ENCODE results near the gene FYCO1. TPM values are rescaled to one million over a fixed set of nuclear protein-coding genes. Genes with fewer than 3 reads are reported as not detected.

FYCO1 gene
- total and polyA plus RNA-seq, 2 experiments from 2014 or later: 8.1 to 27.5 TPM

- Histone ChIP-seq H3K4me3 (no peak overlapping the region), H3K27me3 (no peaks in the 10 kb centered on the region), H3K9me3 (ENCODE audit: low read depth) (no peaks in the 10 kb centered on the region), H3K36me3 (no peaks in the 10 kb centered on the region), H3K27ac (no peak overlapping the region), H3K4me1 (ENCODE audit: low read depth) (peaks cover 36% of the 10 kb centered on the region)
- DNase-seq (ENCODE audit: low read depth in 1 of 2, low spot score in 1 of 2): no peak
- TF ChIP-seq CTCF (IDR thresholded peaks at IDR 0.05; ENCODE audit: low read depth, low read length): no peak
Observed at GRCh38 chr3:45937206-45938042, 58.2 kb downstream of the FYCO1 start.

- TF ChIP-seq CTCF (IDR thresholded peaks at IDR 0.05; ENCODE audit: low read depth, low read length): no peak
- no peak for DNase-seq (ENCODE audit: low read depth in 1 of 2, low spot score in 1 of 2)
- no peak overlapping the region for H3K27ac ChIP-seq
Observed at GRCh38 chr3:45936261-45936660, 59.4 kb downstream of the FYCO1 start.

GRCh38 chr3:45933591-45933990 lies 62.0 kb downstream of the FYCO1 start:
- no peaks in the 10 kb centered on the region for H3K9me3 ChIP-seq (ENCODE audit: low read depth)
- H3K27me3 ChIP-seq: no peaks in the 10 kb centered on the region
- TF ChIP-seq CTCF (IDR thresholded peaks at IDR 0.05; ENCODE audit: low read depth, low read length): no peak
- DNase-seq (ENCODE audit: low read depth in 1 of 2, low spot score in 1 of 2): peak in 1 of 2 donors; percentile 60
- peaks cover 15% of the 10 kb centered on the region for H3K4me1 ChIP-seq (ENCODE audit: low read depth)
- peaks cover 6% of the 10 kb centered on the region for H3K36me3 ChIP-seq
- H3K4me3 ChIP-seq: no peak overlapping the region
- H3K27ac ChIP-seq: peak overlapping the region; percentile 69

More at GRCh38 chr3:45936261-45936660, 59.4 kb downstream of the FYCO1 start:
- H3K27me3 ChIP-seq: no peaks in the 10 kb centered on the region
- no peaks in the 10 kb centered on the region for H3K36me3 ChIP-seq
- H3K4me3 ChIP-seq: no peak overlapping the region
- H3K9me3 ChIP-seq (ENCODE audit: low read depth): no peaks in the 10 kb centered on the region
- H3K4me1 ChIP-seq (ENCODE audit: low read depth): peaks cover 33% of the 10 kb centered on the region

GRCh38 chr3:45932112-45932511 lies 63.5 kb downstream of the FYCO1 start:
- TF ChIP-seq CTCF (IDR thresholded peaks at IDR 0.05; ENCODE audit: low read depth, low read length): no peak
- H3K27me3 ChIP-seq: no peaks in the 10 kb centered on the region
- H3K36me3 ChIP-seq: peaks cover 16% of the 10 kb centered on the region
- no peak for DNase-seq (ENCODE audit: low read depth in 1 of 2, low spot score in 1 of 2)
- peaks cover 15% of the 10 kb centered on the region for H3K4me1 ChIP-seq (ENCODE audit: low read depth)
- no peaks in the 10 kb centered on the region for H3K9me3 ChIP-seq (ENCODE audit: low read depth)
- H3K27ac ChIP-seq: no peak overlapping the region
- H3K4me3 ChIP-seq: no peak overlapping the region

- H3K36me3 ChIP-seq: peaks cover 18% of the 10 kb centered on the region
- H3K27ac ChIP-seq: no peak overlapping the region
- TF ChIP-seq CTCF (IDR thresholded peaks at IDR 0.05; ENCODE audit: low read depth, low read length): no peak
- H3K4me3 ChIP-seq: no peak overlapping the region
- no peaks in the 10 kb centered on the region for H3K9me3 ChIP-seq (ENCODE audit: low read depth)
- H3K27me3 ChIP-seq: no peaks in the 10 kb centered on the region
- DNase-seq (ENCODE audit: low read depth in 1 of 2, low spot score in 1 of 2): no peak
- peaks cover 15% of the 10 kb centered on the region for H3K4me1 ChIP-seq (ENCODE audit: low read depth)
Observed at GRCh38 chr3:45931496-45931895, 64.1 kb downstream of the FYCO1 start.

Measured in cardiac muscle cell (in vitro differentiated cells and primary cell).